ENCODE results near the gene GPA33. TPM values are rescaled to one million over a fixed set of nuclear protein-coding genes. Genes with fewer than 3 reads are reported as not detected.

GPA33 gene
- total RNA-seq, 1 donor from 2014 or later = 0.10 TPM

DNA sequence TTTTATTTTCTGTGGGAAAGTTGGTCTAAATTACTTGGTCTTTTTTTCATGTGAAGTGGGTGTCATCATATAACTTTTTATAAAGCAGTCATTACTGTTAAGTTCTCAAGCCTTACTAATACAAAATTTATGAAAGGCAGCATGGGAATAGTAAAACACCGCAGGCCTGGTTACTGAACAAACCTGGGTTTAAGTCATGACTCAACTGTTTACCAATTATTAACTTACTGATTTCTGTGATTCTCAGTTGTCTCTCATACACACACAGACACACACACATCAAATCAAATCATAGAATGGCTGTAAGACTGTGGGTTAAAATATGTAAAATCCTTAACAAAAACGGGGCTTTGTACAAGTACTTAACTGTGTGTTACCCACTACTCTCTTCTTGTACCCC, 86.5 kb downstream of the GPA33 start:
- Mint-ChIP-seq H3K27me3 (ENCODE audit: unreplicated experiment) (no peaks in the 10 kb centered on the region), H3K4me3 (ENCODE audit: unreplicated experiment) (no peak overlapping the region), H3K27ac (ENCODE audit: unreplicated experiment) (no peak overlapping the region), H3K36me3 (ENCODE audit: low read depth, unreplicated experiment) (no peaks in the 10 kb centered on the region), H3K4me1 (ENCODE audit: unreplicated experiment) (no peaks in the 10 kb centered on the region), H3K9me3 (ENCODE audit: unreplicated experiment) (no peaks in the 10 kb centered on the region)
- no peak for DNase-seq (ENCODE audit: low spot score)
- TF ChIP-seq, protein P1, sequence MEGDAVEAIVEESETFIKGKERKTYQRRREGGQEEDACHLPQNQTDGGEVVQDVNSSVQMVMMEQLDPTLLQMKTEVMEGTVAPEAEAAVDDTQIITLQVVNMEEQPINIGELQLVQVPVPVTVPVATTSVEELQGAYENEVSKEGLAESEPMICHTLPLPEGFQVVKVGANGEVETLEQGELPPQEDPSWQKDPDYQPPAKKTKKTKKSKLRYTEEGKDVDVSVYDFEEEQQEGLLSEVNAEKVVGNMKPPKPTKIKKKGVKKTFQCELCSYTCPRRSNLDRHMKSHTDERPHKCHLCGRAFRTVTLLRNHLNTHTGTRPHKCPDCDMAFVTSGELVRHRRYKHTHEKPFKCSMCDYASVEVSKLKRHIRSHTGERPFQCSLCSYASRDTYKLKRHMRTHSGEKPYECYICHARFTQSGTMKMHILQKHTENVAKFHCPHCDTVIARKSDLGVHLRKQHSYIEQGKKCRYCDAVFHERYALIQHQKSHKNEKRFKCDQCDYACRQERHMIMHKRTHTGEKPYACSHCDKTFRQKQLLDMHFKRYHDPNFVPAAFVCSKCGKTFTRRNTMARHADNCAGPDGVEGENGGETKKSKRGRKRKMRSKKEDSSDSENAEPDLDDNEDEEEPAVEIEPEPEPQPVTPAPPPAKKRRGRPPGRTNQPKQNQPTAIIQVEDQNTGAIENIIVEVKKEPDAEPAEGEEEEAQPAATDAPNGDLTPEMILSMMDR (IDR thresholded peaks at IDR 0.05; ENCODE audit: unreplicated experiment) = no peak

Other genes starting within 250 kb of the GPA33 start
- 11.7 TPM for gene TADA1, start 214.1 kb downstream of the GPA33 start, total RNA-seq (ENCODE audit: unreplicated experiment)
- 1.2 TPM for gene ILDR2, start 114.8 kb downstream of the GPA33 start, total RNA-seq (ENCODE audit: unreplicated experiment)
- gene MAEL, start 101.1 kb downstream of the GPA33 start, total RNA-seq (ENCODE audit: unreplicated experiment) = not detected
- gene STYXL2, start 3.7 kb upstream of the GPA33 start, total RNA-seq (ENCODE audit: unreplicated experiment) = 1.9 TPM
- gene POU2F1, start 130.5 kb upstream of the GPA33 start, total RNA-seq (ENCODE audit: unreplicated experiment) = 24.5 TPM

Data from endothelial cell (in vitro differentiated cells).